Natural killer cell treated with Interleukin-12 subunit alpha and Interleukin-12 subunit beta and Interleukin-15 and Interleukin-18, amount 100 ng/mL, for 72 hours (primary cell): ENCODE results near the gene OVCH1. TPM values are rescaled to one million over a fixed set of nuclear protein-coding genes. Genes with fewer than 3 reads are reported as not detected.
"Not testable (repeated sequence)": the region's sequence is repeated elsewhere in the genome, so short reads cannot be mapped to it uniquely, and the experiment has no call there.

Source experiments
- ATAC-seq, 2 donors: fragments of 150-1000 bp; cut with Tn5 transposase in 1 of 2; sonication (Bioruptor Pico), chemical (Tn5 transposase) in 1 of 2; 2 replicates each; pipeline ENCODE4 v1.10.0; 2021
- DNase-seq: peaks from one replicate; pipeline ENCODE4 v3.0.0; 2022; ENCODE audit warnings: low spot score
- H3K27ac Mint-ChIP-seq, 2 donors: 1 replicate in 1 of 2; 2 replicates in 1 of 2; pipeline ENCODE4 v1.8.0; 2022; ENCODE audit warnings: mixed read lengths in 2 of 2, mild to moderate bottlenecking in 1 of 2, moderate library complexity in 1 of 2
- H3K27me3 Mint-ChIP-seq, 2 donors: 1 replicate in 1 of 2; 2 replicates in 1 of 2; pipeline ENCODE4 v1.8.0; 2022; ENCODE audit warnings: mixed read lengths in 2 of 2
- H3K36me3 Mint-ChIP-seq: one replicate; pipeline ENCODE4 v1.8.0; 2022; ENCODE audit warnings: mixed read lengths
- H3K4me1 Mint-ChIP-seq, 2 donors: 1 replicate in 1 of 2; 2 replicates in 1 of 2; pipeline ENCODE4 v1.8.0; 2022; ENCODE audit warnings: low read depth in 2 of 2, mixed read lengths in 2 of 2, mild to moderate bottlenecking in 1 of 2
- H3K4me3 Mint-ChIP-seq: one replicate; pipeline ENCODE4 v1.8.0; 2022; ENCODE audit warnings: mixed read lengths
- H3K9me3 Mint-ChIP-seq: 2 replicates; pipeline ENCODE4 v1.8.0; 2022; ENCODE audit warnings: mixed read lengths
- total RNA-seq, 2 donors: library from RNA; stranded (reverse); gene quantifications; one replicate each; pipeline ENCODE4 v1.2.3, GENCODE V29; 2022

OVCH1 gene
- total RNA-seq, 2 donors from 2014 or later, result not detected

GRCh38 chr12:29416748-29417147 lies 80.7 kb downstream of the OVCH1 start:
- Mint-ChIP-seq H3K36me3 (no peaks in the 10 kb centered on the region), H3K4me1 (no peaks in the 10 kb centered on the region), H3K27me3 (peaks cover 16 to 24% of the 10 kb centered on the region in 2 donors), H3K27ac (no peak overlapping the region), H3K4me3 (no peak overlapping the region), H3K9me3 (no peaks in the 10 kb centered on the region)
- no peak for DNase-seq
- ATAC-seq, result no peak

DNA sequence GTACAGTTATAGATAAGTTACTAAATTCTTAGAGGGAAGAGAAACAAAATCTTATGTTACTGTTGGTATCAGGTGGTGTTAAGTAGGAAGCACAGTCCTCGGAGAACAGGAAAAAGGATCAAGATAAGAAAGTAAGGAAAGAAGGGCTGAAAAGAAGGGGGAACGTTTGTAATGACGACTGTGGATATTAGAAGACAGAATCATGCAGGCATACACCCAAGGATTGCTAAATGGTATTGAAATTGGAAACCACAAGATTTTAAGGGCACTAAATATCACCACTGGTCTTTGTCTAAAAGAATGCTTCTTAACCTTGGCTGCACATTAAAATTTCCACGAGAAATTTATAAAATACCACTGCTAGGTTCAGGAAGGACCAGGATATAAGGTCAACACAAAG lies 82.4 kb downstream of the OVCH1 start:
- Mint-ChIP-seq H3K27ac (no peak overlapping the region), H3K4me3 (no peak overlapping the region), H3K4me1 (no peaks in the 10 kb centered on the region), H3K9me3 (no peaks in the 10 kb centered on the region), H3K27me3 (peaks cover 18 to 24% of the 10 kb centered on the region in 2 donors), H3K36me3 (no peaks in the 10 kb centered on the region)
- no peak for DNase-seq
- ATAC-seq, result no peak

- Mint-ChIP-seq H3K9me3 (no peaks in the 10 kb centered on the region), H3K36me3 (peaks cover 6% of the 10 kb centered on the region), H3K4me1 (no peaks in the 10 kb centered on the region), H3K4me3 (no peak overlapping the region), H3K27ac (no peak overlapping the region), H3K27me3 (peaks cover 21 to 31% of the 10 kb centered on the region in 2 donors)
- no peak for DNase-seq
- no peak for ATAC-seq
Observed at GRCh38 chr12:29414368-29414767, 83.1 kb downstream of the OVCH1 start.

DNA sequence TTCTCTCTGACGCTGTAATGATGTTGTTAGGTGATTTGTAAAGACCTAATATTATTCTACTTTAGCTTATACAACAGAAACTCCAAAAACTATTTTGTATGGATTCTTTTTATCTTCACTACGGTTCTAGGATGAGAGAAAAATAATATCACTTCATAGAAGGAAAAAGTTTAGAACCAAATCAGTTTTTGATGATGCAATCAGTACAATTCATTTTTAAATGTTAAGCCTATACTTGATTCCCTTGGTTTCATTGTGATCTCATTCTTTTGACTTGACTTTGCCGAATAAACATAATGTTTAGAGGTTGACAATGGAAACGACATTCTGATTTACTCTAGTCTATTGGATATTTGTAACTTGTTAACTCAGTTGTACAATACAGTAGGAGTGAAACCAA lies 91.9 kb downstream of the OVCH1 start:
- no peaks in the 10 kb centered on the region for H3K9me3 Mint-ChIP-seq
- no peak for DNase-seq
- no peak overlapping the region for H3K27ac Mint-ChIP-seq
- peaks cover 9% of the 10 kb centered on the region for H3K36me3 Mint-ChIP-seq
- ATAC-seq, result no peak
- no peak overlapping the region for H3K4me3 Mint-ChIP-seq
- H3K4me1 Mint-ChIP-seq, result no peaks in the 10 kb centered on the region
- H3K27me3 Mint-ChIP-seq, result peaks cover 24 to 50% of the 10 kb centered on the region in 2 donors

DNA sequence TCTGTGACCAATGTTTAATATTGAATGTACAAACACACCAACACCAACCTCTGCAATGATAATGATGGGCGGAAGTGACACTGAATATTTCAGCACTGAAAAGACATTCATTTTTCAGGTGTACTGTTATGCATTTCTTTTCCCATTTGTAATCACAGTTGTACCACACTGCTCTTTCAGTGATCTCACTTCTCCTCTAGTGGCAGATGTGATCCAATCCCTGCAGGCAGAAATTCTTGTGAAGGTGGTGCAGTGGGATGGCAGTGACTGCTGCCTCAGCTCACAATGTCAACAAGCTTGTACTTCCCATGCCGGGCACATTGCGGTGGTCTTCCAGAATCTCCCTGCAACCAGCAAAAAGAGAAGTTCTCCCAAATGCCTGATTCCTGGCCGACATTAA lies 93.5 kb downstream of the OVCH1 start:
- Mint-ChIP-seq H3K4me3 (no peak overlapping the region), H3K27ac (no peak overlapping the region)

GRCh38 chr12:29402437-29402836 lies 95.0 kb downstream of the OVCH1 start:
- H3K4me1 Mint-ChIP-seq, result no peaks in the 10 kb centered on the region
- no peak overlapping the region for H3K27ac Mint-ChIP-seq
- no peak for DNase-seq
- peaks cover 23 to 41% of the 10 kb centered on the region in 2 donors for H3K27me3 Mint-ChIP-seq
- no peak overlapping the region for H3K4me3 Mint-ChIP-seq
- H3K9me3 Mint-ChIP-seq, result no peaks in the 10 kb centered on the region
- no peaks in the 10 kb centered on the region for H3K36me3 Mint-ChIP-seq
- ATAC-seq, result no peak

More for the DNA sequence above, 93.5 kb downstream of the OVCH1 start:
- DNase-seq (no peak), ATAC-seq (no peak)
- H3K36me3 Mint-ChIP-seq, result no peaks in the 10 kb centered on the region
- peaks cover 18 to 43% of the 10 kb centered on the region in 2 donors for H3K27me3 Mint-ChIP-seq
- H3K9me3 Mint-ChIP-seq, result no peaks in the 10 kb centered on the region
- H3K4me1 Mint-ChIP-seq, result no peaks in the 10 kb centered on the region

DNA sequence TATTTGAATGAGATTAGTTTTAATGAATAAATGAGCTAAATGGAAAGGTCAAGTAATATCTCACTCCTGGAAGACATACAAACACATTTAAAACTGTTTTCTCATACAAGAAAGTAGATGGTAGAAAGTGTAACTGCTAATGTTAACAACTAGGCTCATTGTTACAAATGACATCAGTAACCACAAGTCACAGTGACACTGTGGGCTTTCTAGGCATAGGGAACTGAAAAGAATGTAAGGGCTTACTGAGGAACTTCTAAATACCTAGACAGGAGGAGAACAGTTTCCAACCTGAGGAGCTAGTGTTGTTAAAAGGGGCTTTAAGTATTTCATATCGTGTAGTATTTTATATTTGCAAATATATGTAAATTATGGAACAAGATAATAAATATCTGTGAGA lies 99.0 kb downstream of the OVCH1 start:
- peaks cover 18 to 34% of the 10 kb centered on the region in 2 donors for H3K27me3 Mint-ChIP-seq
- no peaks in the 10 kb centered on the region for H3K36me3 Mint-ChIP-seq
- H3K9me3 Mint-ChIP-seq, result no peaks in the 10 kb centered on the region
- DNase-seq (no peak), ATAC-seq (no peak)
- H3K4me3 Mint-ChIP-seq, result no peak overlapping the region
- no peak overlapping the region for H3K27ac Mint-ChIP-seq
- no peaks in the 10 kb centered on the region for H3K4me1 Mint-ChIP-seq

GRCh38 chr12:29396774-29397173 lies 100.7 kb downstream of the OVCH1 start:
- no peaks in the 10 kb centered on the region for H3K4me1 Mint-ChIP-seq
- ATAC-seq (no peak), DNase-seq (no peak)
- H3K9me3 Mint-ChIP-seq, result no peaks in the 10 kb centered on the region
- no peaks in the 10 kb centered on the region for H3K36me3 Mint-ChIP-seq
- H3K27me3 Mint-ChIP-seq, result peaks cover 11 to 22% of the 10 kb centered on the region in 2 donors
- H3K4me3 Mint-ChIP-seq, result no peak overlapping the region
- no peak overlapping the region for H3K27ac Mint-ChIP-seq

- no peak overlapping the region for H3K27ac Mint-ChIP-seq
- DNase-seq (no peak), ATAC-seq (no peak)
- no peaks in the 10 kb centered on the region for H3K36me3 Mint-ChIP-seq
- peaks cover 2% of the 10 kb centered on the region in 2 donors for H3K4me1 Mint-ChIP-seq
- H3K9me3 Mint-ChIP-seq, result no peaks in the 10 kb centered on the region
- H3K27me3 Mint-ChIP-seq, result peaks cover 13 to 14% of the 10 kb centered on the region in 2 donors
- H3K4me3 Mint-ChIP-seq, result no peak overlapping the region
Observed at GRCh38 chr12:29395356-29395755, 102.1 kb downstream of the OVCH1 start.

- ATAC-seq, result peak in 1 of 2 donors; percentile 59
- Mint-ChIP-seq H3K27ac (peak overlapping the region; percentile 24 to 52), H3K4me3 (peak overlapping the region; percentile 38)
- H3K9me3 Mint-ChIP-seq, H3K27me3 Mint-ChIP-seq, DNase-seq, H3K36me3 Mint-ChIP-seq, H3K4me1 Mint-ChIP-seq: not testable (repeated sequence)
Observed at GRCh38 chr12:29390419-29390818, 107.1 kb downstream of the OVCH1 start.

GRCh38 chr12:29389295-29389919 lies 108.1 kb downstream of the OVCH1 start:
- Mint-ChIP-seq H3K27ac (no peak overlapping the region), H3K4me3 (no peak overlapping the region), H3K4me1 (peaks cover 4 to 7% of the 10 kb centered on the region in 2 donors), H3K9me3 (no peaks in the 10 kb centered on the region), H3K36me3 (no peaks in the 10 kb centered on the region), H3K27me3 (peaks cover 0 to 5% of the 10 kb centered on the region in 2 donors)
- DNase-seq (no peak), ATAC-seq (no peak)

DNA sequence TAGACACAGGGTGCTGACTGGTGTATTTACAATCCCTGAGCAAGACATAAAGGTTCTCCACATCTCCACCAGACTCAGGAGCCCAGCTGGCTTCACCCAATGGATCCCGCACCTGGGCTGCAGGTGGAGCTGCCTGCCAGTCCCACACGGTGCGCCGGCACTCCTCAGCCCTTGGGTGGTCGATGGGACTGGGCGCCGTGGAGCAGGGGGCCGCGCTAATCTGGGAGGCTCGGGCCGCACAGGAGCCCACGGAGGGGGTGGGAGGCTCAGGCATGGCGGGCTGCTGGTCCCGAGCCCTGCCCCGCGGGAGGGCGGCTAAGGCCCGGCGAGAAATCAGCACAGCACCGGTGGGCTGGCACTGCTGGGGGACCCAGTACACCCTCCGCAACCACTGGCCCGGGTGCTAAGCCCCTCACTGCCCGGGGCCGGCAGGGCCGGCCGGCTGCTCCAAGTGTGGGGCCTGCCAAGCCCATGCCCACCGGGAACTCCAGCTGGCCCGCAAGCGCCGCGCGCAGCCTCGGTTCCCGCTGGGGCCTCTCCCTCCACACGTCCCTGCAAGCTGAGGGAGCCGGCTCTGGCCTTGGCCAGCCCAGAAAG lies 111.3 kb downstream of the OVCH1 start:
- Mint-ChIP-seq H3K4me1 (peaks cover 11 to 12% of the 10 kb centered on the region in 2 donors), H3K27me3 (peaks cover 0 to 11% of the 10 kb centered on the region in 2 donors)
- not testable (repeated sequence) for H3K36me3 Mint-ChIP-seq, H3K9me3 Mint-ChIP-seq, DNase-seq, H3K4me3 Mint-ChIP-seq, H3K27ac Mint-ChIP-seq, ATAC-seq

GRCh38 chr12:29385194-29385593 lies 112.3 kb downstream of the OVCH1 start:
- H3K4me3 Mint-ChIP-seq, DNase-seq, H3K36me3 Mint-ChIP-seq, H3K9me3 Mint-ChIP-seq, H3K27me3 Mint-ChIP-seq, H3K27ac Mint-ChIP-seq, ATAC-seq: not testable (repeated sequence)
- H3K4me1 Mint-ChIP-seq, result peaks cover 12% of the 10 kb centered on the region in 2 donors

- no peaks in the 10 kb centered on the region for H3K9me3 Mint-ChIP-seq
- peaks cover 21 to 26% of the 10 kb centered on the region in 2 donors for H3K4me1 Mint-ChIP-seq
- H3K27ac Mint-ChIP-seq, result peak overlapping the region in 1 of 2 donors; percentile 71
- ATAC-seq (no peak), DNase-seq (no peak)
- H3K27me3 Mint-ChIP-seq, result peaks cover 0 to 7% of the 10 kb centered on the region in 2 donors
- no peaks in the 10 kb centered on the region for H3K36me3 Mint-ChIP-seq
- peak overlapping the region; percentile 55 for H3K4me3 Mint-ChIP-seq
Observed at GRCh38 chr12:29382251-29382650, 115.2 kb downstream of the OVCH1 start.
